ENCODE measurements around the gene PDXP. TPM values are rescaled to one million over a fixed set of nuclear protein-coding genes. Genes with fewer than 3 reads are reported as not detected.

Gene PDXP
- polyA plus RNA-seq, 1 experiment, result 24.0 TPM

DNA sequence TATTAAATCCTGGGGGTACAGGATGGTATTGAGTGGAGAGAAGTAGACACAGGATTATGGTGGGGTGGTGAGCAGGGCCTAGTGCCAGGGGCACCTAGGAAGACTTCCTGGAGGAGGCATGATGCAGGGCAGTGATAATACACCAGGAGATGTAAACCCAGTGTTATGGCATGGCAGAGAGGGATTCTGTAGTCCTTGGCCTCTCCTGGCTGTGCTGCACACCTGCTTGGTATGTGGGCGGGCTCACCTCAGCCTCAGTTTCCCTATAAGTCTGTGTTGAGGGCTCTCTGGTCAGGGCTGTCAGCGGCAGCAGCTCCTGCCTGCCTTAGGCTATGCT lies 2.2 kb downstream of the PDXP start:
- TF ChIP-seq, protein P1, sequence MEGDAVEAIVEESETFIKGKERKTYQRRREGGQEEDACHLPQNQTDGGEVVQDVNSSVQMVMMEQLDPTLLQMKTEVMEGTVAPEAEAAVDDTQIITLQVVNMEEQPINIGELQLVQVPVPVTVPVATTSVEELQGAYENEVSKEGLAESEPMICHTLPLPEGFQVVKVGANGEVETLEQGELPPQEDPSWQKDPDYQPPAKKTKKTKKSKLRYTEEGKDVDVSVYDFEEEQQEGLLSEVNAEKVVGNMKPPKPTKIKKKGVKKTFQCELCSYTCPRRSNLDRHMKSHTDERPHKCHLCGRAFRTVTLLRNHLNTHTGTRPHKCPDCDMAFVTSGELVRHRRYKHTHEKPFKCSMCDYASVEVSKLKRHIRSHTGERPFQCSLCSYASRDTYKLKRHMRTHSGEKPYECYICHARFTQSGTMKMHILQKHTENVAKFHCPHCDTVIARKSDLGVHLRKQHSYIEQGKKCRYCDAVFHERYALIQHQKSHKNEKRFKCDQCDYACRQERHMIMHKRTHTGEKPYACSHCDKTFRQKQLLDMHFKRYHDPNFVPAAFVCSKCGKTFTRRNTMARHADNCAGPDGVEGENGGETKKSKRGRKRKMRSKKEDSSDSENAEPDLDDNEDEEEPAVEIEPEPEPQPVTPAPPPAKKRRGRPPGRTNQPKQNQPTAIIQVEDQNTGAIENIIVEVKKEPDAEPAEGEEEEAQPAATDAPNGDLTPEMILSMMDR (IDR thresholded peaks at IDR 0.05; ENCODE audit: insufficient read depth, low read depth, low read length), result no peak
- no peaks in the 10 kb centered on the region for H3K27me3 ChIP-seq (ENCODE audit: control insufficient read depth, insufficient read depth, low read length)
- ChIA-PET POLR2A (interaction anchor here (1.1 to 1.4 kb wide), 2 partner anchors 14 to 20 kb away, joined by 5 to 10 read pairs; partner anchors contain the start of gene LGALS1), CTCF (interaction anchor here (0.7 to 9.5 kb wide), 15 partner anchors 10 to 205 kb away, joined by 3 to 133 read pairs (median 6); partner anchors contain the start of genes LGALS1 and NOL12)
- no peak for DNase-seq (ENCODE audit: low read depth)
- no peak overlapping the region for H3K4me3 ChIP-seq (ENCODE audit: low read depth, low read length)
- H3K36me3 ChIP-seq (ENCODE audit: control insufficient read depth, insufficient read depth, low read length), result peaks cover 1% of the 10 kb centered on the region; the same call in 1 of the 2 replicates

DNA sequence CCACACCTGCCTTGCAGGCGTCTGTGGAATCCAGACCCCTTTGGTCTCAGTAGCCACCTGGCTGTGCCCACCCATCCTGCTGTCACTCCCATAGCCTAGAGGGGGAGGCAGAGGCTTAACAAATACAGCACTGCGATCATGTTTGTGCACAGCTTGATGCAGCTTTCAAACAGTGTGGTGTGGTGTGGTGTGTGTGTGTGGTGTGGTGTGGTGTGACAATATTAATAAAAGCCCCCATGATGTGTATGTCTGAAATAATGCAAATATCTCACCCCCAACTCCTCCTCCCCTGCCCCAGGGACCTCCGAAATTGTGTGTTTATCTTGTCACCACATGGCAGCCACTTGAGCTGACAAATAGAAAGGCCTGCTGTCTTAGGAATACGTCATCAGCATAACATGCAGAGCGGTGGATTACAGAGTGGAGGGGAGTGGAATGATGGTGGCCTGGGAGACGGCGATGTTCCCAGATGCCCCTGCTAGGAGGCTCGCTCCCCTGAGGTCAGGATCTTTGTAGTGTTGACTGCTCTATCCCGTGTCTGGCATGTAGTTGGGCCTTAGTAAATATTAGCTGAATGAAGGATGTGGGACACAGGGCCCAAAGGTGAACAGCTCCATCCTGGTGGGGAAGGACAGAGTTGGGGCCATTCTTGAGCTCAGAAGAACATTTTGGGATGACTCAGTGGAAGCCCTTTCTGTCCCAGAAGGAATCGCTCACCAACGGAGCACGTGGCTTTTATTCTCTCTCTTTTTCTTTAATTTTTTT lies 2.8 kb downstream of the PDXP start:
- Histone ChIP-seq H3K36me3 (ENCODE audit: control insufficient read depth, insufficient read depth, low read length) (peaks cover 1% of the 10 kb centered on the region; the same call in 1 of the 2 replicates), H3K4me3 (ENCODE audit: low read depth, low read length) (no peak overlapping the region), H3K27me3 (ENCODE audit: control insufficient read depth, insufficient read depth, low read length) (no peaks in the 10 kb centered on the region)
- ChIA-PET CTCF (interaction anchor here (0.6 to 9.5 kb wide), 19 partner anchors 9 to 205 kb away, joined by 3 to 133 read pairs (median 6); partner anchors contain the start of genes GCAT, LGALS1 and NOL12), POLR2A (interaction anchor here (1.1 to 1.4 kb wide), 2 partner anchors 14 to 19 kb away, joined by 5 to 10 read pairs; partner anchors contain the start of gene LGALS1)
- DNase-seq (ENCODE audit: low read depth), result no peak
- TF ChIP-seq, protein P1 (IDR thresholded peaks at IDR 0.05; ENCODE audit: insufficient read depth, low read depth, low read length), result peak; percentile 55

DNA sequence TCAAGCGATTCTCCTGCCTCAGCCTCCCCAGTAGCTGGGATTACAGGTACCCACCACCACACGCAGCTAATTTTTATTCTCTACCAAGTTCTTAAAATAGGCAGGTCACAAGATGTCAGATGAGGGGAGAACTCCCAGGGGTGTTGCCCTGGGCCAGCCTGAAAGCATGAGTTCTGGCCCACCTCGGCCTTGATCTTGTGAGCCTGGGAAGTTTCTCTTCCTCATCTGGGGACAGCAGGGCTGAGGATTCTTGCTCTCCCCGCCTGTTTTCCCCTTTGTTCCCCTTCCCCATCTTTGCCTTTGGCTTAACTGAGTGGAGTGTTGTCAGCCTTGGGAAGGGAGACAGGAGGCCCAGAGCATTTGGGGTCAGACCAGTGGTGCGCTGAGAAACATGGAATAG lies 3.5 kb downstream of the PDXP start:
- Histone ChIP-seq H3K27me3 (ENCODE audit: control insufficient read depth, insufficient read depth, low read length) (no peaks in the 10 kb centered on the region), H3K36me3 (ENCODE audit: control insufficient read depth, insufficient read depth, low read length) (peaks cover 1% of the 10 kb centered on the region; the same call in 1 of the 2 replicates), H3K4me3 (ENCODE audit: low read depth, low read length) (no peak overlapping the region)
- DNase-seq (ENCODE audit: low read depth), result no peak
- TF ChIP-seq, protein P1 (IDR thresholded peaks at IDR 0.05; ENCODE audit: insufficient read depth, low read depth, low read length), result no peak
- ChIA-PET POLR2A (interaction anchor here (1.4 kb wide), 1 partner anchor 18 kb away, joined by 5 read pairs; no protein-coding TSS in a partner anchor), CTCF (interaction anchor here (1.1 to 9.5 kb wide), 13 partner anchors 8 to 204 kb away, joined by 3 to 133 read pairs (median 6); partner anchors contain the start of genes GCAT, LGALS1 and NOL12)

DNA sequence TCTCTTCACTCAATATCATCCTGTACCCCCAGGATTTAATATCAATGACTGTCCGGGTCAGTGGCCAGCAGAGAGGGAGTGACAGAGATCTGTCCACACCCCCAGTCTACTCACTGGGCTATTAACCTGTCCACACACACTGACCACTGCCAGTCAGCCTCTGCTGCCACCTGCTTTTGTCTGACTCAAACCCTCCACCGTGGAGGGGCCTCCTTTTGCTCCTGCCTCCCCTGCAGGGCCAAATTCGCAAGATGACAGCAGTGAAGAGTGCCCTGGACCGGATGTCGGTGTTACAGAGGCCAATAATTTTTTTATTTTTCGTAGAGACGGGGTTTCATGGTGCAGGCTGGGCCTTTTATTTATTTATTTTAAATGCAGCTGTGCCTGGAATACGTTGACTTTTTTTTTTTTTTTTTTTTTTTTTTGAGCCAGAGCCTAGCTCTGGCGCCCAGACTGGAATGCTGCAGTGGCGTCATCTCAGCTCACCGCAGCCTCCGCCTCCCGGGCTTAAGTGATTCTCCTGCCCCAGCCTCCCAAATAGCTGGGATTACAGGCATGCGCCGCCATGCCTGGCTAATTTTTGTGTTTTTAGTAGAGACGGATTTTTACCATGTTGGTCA lies 5.1 kb downstream of the PDXP start:
- no peak for DNase-seq (ENCODE audit: low read depth)
- POLR2A ChIA-PET, result interaction anchor here (0.6 kb wide), 1 partner anchor 89 kb away, joined by 9 read pairs; no protein-coding TSS in a partner anchor
- H3K4me3 ChIP-seq (ENCODE audit: low read depth, low read length), result no peak overlapping the region
- CTCF ChIA-PET, result interaction anchor here (0.6 to 8.8 kb wide), 4 partner anchors 17 to 21 kb away, joined by 3 to 133 read pairs (median 6); partner anchors contain the start of gene NOL12
- H3K36me3 ChIP-seq (ENCODE audit: control insufficient read depth, insufficient read depth, low read length), result peaks cover 1% of the 10 kb centered on the region; the same call in 1 of the 2 replicates
- TF ChIP-seq, protein P1 (IDR thresholded peaks at IDR 0.05; ENCODE audit: insufficient read depth, low read depth, low read length), result no peak
- no peaks in the 10 kb centered on the region for H3K27me3 ChIP-seq (ENCODE audit: control insufficient read depth, insufficient read depth, low read length)

All from BJ (cell line).